Measurements from ENCODE around the gene NKX2-4.

NKX2-4 gene

DNA sequence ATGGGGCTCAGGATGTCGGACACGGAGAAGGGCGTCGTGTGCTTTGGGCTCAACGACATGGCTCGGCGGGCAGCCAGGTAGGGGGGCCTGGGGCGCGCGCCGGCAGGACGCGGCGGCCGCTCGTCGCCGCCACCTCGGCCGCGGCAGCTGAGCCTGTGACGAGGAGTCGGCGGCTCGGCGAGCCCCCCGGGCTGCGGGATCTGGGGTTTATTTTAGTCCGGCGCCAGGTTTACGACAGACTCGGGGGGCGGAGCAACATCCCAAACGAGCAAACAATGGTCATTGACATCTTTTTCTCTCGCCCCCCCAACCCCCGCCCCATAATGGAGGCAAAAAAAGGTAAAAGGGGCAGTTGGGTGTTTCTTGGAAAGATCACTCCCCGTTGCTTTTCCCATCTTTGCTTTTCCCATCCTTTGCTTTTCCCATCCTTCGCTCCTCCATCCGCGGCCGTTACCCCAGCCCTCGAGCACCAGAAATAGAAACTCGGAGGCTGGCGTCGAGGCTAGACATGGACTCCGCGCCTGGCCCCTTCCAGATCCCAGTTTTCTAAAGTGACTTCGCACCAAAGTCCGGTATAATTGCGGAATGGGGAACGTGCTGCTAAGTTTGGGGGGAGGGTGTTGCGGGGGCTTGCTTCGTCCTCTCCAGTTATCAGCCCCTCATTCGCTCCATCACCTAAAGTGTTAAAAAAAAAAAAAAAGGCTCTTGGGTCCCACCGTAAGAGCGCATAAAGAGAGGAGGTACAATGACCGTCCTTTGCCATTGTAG is at the start of gene NKX2-4:
Gene NKX2-4 (minus strand): TSS at position 186 of the 768 bp plus-strand sequence. CDS start 127 bp downstream, at position 59.
- ChIA-PET POLR2A (no interaction called here), CTCF (no interaction called here)
- TF ChIP-seq, protein P1, sequence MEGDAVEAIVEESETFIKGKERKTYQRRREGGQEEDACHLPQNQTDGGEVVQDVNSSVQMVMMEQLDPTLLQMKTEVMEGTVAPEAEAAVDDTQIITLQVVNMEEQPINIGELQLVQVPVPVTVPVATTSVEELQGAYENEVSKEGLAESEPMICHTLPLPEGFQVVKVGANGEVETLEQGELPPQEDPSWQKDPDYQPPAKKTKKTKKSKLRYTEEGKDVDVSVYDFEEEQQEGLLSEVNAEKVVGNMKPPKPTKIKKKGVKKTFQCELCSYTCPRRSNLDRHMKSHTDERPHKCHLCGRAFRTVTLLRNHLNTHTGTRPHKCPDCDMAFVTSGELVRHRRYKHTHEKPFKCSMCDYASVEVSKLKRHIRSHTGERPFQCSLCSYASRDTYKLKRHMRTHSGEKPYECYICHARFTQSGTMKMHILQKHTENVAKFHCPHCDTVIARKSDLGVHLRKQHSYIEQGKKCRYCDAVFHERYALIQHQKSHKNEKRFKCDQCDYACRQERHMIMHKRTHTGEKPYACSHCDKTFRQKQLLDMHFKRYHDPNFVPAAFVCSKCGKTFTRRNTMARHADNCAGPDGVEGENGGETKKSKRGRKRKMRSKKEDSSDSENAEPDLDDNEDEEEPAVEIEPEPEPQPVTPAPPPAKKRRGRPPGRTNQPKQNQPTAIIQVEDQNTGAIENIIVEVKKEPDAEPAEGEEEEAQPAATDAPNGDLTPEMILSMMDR (IDR thresholded peaks at IDR 0.05; ENCODE audit: control extremely low read depth, extremely low read depth, low read depth, missing control alignments), result no peak
- no peak for DNase-seq (ENCODE audit: extremely low spot score)

DNA sequence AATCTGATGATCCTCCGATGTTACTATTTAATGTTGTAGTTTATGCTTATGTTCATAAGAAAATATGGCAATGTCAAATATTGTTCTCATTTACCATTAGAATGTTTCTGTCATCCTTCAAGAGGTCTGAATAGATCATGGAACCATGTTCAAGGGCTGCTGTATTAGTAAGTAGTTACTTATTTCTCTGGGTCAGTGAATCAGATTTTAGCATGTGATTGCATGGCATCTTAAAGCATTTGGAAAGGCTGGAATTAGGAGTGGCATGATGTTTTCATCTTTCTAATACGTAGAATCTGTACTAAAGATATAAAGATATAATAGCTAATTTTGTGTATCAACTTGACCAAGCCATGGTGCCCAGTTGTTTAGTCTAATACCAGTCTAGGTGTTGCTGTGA is 40.5 kb upstream of the NKX2-4 start:
- TF ChIP-seq, protein P1 (IDR thresholded peaks at IDR 0.05; ENCODE audit: control extremely low read depth, extremely low read depth, low read depth, missing control alignments), result no peak
- DNase-seq (ENCODE audit: extremely low spot score), result no peak
- ChIA-PET CTCF (no interaction called here), POLR2A (no interaction called here)

DNA sequence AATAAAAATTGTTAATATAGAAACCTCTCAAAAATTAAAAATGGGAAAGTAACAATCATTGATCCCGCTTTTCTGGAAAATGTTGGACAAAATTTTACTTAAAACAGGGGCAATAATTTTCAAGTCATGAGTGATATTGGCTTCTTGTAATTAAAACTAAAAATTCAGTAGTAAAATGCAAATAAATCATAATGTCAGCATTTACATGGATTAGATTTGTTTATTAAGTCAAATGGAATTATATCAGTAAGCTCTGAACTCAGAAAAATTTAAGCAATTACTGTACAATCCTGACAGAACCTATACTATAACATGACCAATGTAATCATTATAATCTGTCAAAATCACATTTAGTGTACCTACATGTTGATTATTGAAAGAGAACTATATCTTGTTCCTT is 39.9 kb upstream of the NKX2-4 start:
- POLR2A ChIA-PET, result no interaction called here
- no peak for DNase-seq (ENCODE audit: extremely low spot score)
- CTCF ChIA-PET, result no interaction called here

DNA sequence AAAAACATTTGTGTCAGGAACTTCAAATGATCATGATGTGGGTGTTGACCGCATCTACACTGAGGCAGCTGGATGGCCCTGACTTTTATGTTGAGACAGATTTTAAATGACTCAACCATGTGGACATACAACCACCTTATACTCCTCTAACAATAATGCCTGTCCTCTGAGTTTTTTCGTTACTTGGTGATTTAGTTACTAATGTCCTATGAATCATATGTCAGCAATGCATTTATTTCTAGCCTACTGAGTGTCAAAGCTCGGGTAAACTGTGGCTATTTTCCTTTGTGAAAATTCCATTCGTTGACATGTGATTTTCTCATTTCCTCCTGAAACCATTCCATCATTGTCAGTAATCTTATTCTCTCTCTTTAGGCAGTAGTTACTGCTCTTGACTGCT is 38.9 kb upstream of the NKX2-4 start:
- TF ChIP-seq, protein P1 (IDR thresholded peaks at IDR 0.05; ENCODE audit: control extremely low read depth, extremely low read depth, low read depth, missing control alignments), result no peak
- DNase-seq (ENCODE audit: extremely low spot score), result no peak
- POLR2A ChIA-PET, result no interaction called here
- CTCF ChIA-PET, result no interaction called here

More for the DNA sequence above, 39.9 kb upstream of the NKX2-4 start:
- TF ChIP-seq, protein P1 (IDR thresholded peaks at IDR 0.05; ENCODE audit: control extremely low read depth, extremely low read depth, low read depth, missing control alignments), result no peak

DNA sequence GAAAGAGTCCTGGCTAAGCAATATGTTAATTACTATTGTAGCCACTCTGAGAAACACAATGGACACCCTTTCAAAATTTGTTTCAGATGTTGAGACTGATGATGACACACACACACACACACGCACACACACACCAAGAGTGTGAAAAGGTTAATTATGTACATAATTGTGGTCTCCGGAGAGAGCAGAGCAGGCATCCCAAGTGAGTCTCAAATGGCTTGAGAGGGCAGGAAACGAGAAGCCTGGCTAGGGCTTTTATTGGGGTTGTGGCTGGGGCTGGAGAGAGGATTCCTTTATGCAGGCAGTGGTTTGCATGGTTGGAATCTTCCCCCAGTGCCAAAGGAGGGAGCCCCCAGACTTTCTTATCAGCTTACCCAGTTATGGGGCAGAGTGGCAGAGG is 38.2 kb upstream of the NKX2-4 start:
- no peak for DNase-seq (ENCODE audit: extremely low spot score)
- TF ChIP-seq, protein P1 (IDR thresholded peaks at IDR 0.05; ENCODE audit: control extremely low read depth, extremely low read depth, low read depth, missing control alignments), result no peak
- ChIA-PET POLR2A (no interaction called here), CTCF (no interaction called here)

DNA sequence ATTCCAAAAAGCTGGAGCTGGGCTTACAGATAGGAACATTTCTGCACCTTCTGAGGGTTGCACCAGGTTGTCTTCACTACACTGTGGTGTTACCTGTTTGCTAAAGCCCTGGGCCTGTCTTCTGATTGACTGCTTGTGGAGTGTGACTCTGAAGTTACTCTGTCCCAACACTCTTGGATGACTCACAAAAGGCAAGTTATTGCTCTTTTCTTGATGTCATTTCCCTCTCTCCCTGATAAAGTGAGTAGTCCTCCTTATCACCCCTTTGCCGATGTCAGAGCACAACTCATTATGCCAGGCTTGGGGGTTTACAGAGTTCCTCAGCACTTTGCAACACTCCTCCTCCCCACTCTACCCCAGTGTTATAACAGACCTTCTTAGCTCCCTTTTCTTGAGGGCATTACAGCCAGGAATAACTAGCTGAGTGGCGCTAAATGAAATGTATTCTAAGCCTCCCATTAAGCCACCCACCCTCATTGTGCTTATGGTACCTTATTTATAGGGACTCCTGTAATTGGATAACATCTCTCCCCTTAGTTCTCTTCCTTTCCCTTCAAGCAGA is 36.1 kb upstream of the NKX2-4 start:
- TF ChIP-seq, protein P1 (IDR thresholded peaks at IDR 0.05; ENCODE audit: control extremely low read depth, extremely low read depth, low read depth, missing control alignments), result no peak
- DNase-seq (ENCODE audit: extremely low spot score), result no peak
- ChIA-PET POLR2A (no interaction called here), CTCF (no interaction called here)

Data from GM10248 (cell line).